Activated naive CD8-positive, alpha-beta T cell (primary cell): ENCODE data around the gene SLC34A1.

Experiments
- H3K27ac Mint-ChIP-seq: one replicate; pipeline ENCODE4 v1.8.0; 2021; ENCODE audit warnings: mixed read lengths
- H3K27me3 Mint-ChIP-seq: one replicate; pipeline ENCODE4 v1.8.0; 2021; ENCODE audit warnings: mixed read lengths
- H3K36me3 Mint-ChIP-seq: one replicate; pipeline ENCODE4 v1.8.0; 2021; ENCODE audit warnings: mixed read lengths
- H3K4me1 Mint-ChIP-seq: one replicate; pipeline ENCODE4 v1.8.0; 2021; ENCODE audit warnings: low read depth, mixed read lengths
- H3K4me3 Mint-ChIP-seq: one replicate; pipeline ENCODE4 v1.8.0; 2021; ENCODE audit warnings: mild to moderate bottlenecking, mixed read lengths
- H3K9me3 Mint-ChIP-seq: one replicate; pipeline ENCODE4 v1.8.0; 2021; ENCODE audit warnings: low read depth, mixed read lengths

SLC34A1 gene

DNA sequence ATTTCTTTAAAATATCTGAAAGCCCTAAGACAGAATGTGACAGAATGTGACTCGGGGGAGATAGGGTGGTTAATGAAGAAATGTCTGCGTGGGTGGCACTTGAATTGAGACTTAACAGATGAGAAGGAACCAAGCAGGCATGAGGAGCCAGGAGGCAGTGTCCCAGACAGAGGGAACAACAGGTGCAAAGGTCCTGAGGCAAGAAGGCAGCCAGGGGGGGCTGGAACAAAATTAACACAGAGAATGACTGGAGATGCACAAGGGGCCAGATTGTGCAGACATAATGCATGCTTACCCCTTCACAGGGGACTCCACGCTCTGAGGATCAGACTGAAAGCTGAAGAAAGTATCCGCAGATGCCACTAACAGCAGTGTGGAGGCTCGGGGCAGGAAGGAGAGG, 34.5 kb upstream of the SLC34A1 start:
- Mint-ChIP-seq H3K4me3 (peak overlapping the region; percentile 98), H3K4me1 (peaks cover 55% of the 10 kb centered on the region), H3K27me3 (no peaks in the 10 kb centered on the region), H3K27ac (peak overlapping the region; percentile 54), H3K9me3 (no peaks in the 10 kb centered on the region), H3K36me3 (no peaks in the 10 kb centered on the region)

DNA sequence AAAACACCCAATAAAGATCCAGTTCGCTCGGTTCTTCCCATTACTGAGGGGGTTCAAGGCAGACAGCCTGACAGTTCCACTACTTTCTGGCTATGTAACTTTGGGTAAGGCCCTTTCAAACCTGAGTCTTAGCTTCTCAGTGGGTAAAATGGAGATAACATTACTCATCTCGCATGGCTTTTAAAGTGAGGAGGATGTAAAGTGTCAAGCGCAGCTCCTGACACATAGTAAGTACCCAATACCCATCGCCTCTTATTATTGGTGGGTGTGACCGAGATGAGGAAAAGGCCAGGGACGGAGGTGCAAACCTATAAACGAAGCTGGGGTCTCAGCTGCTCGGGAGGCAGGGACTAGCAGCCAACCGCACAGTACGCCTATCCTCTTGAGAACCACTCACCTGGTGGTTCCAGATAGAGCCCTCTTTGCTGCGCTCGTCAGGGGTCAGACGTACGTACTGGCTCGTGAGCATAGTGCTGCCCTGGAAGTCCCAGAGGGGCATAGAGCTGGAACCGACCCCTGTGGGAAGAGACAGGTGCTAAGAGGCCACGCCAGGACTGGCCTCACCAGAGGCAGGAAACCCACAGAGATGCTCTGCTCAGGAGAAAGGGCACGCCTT, 33.4 kb upstream of the SLC34A1 start:
- H3K36me3 Mint-ChIP-seq: no peaks in the 10 kb centered on the region
- H3K9me3 Mint-ChIP-seq: no peaks in the 10 kb centered on the region
- H3K27ac Mint-ChIP-seq: peak overlapping the region; percentile 100
- H3K27me3 Mint-ChIP-seq: no peaks in the 10 kb centered on the region
- H3K4me1 Mint-ChIP-seq: peaks cover 63% of the 10 kb centered on the region
- peak overlapping the region; percentile 98 for H3K4me3 Mint-ChIP-seq

DNA sequence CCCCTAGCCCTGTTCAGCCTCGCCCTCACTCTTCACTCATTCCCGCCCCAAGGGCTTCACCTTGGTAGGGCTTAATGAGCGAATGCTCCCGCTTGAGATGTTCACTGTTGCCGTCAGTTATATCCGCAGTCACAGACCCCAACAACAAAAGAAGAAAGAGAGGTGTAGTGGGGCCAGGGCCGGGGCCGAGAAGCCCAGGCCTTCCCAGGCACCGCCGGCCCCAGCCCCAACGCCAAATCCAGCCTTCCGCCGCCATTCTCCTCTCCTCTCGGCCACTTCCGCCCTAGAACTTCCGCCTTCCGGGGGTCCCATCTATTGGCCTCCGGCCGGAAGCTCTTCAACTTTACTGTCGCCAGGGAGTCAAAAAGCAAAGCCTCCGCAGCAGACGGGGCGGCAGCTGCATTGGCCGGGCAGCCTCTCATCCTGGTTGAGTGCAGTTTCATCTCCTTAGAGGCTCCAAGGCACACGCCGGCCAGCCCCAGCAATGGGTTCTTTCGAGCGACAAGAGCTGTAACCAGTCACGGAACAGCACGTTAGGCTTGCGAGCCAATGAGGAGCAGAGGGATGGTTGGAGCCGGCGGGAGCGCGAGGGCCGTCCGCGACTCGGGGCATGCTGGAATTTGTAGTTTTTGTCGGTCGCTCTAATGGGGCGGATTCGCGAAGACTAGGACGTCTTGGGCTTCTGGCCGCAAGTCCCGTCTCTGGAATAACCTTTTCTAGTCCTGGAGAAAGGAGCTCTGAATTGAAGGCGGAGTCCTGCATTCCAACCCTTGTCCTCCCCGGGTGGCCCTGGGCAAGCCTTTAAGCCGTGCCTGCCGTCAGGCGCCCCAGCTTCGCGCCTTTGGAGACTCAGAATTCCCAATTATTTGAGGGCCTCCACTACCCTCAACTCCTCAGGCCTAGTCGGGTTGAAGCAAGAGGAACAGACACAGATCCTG, 32.6 kb upstream of the SLC34A1 start, which contains the start of gene LMAN2:
Gene LMAN2 (minus strand): TSS at position 277 of the 938 bp plus-strand sequence. CDS start 21 bp downstream, at position 256.
- H3K27ac Mint-ChIP-seq: peak within 1 kb of the TSS; percentile 100
- no peaks in the 10 kb centered on the region for H3K27me3 Mint-ChIP-seq
- no peaks in the 10 kb centered on the region for H3K36me3 Mint-ChIP-seq
- H3K4me1 Mint-ChIP-seq: peaks cover 64% of the 10 kb centered on the region
- peak within 1 kb of the TSS; percentile 98 for H3K4me3 Mint-ChIP-seq
- H3K9me3 Mint-ChIP-seq: no peaks in the 10 kb centered on the region

DNA sequence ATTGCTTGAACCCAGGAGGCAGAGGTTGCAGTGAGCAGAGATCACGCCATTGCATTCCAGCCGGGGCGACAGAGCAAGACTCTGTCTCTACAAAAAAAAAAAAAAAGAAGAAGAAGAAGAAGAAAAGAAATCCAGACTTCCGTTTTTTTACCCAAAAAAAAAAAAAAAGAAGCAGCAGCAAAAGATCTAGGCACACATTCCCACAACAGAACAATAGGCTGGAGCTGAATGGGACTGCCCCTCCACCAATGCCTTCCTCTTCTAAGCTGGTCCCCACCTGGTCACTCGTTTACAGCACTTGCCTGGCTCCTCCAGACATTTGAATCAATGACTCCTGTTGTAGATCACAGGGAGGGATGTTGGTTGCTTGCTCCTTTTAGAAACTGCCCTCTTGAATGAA, 31.1 kb upstream of the SLC34A1 start:
- Mint-ChIP-seq H3K36me3 (no peaks in the 10 kb centered on the region), H3K9me3 (no peaks in the 10 kb centered on the region), H3K4me1 (peaks cover 65% of the 10 kb centered on the region), H3K27ac (peak overlapping the region; percentile 64), H3K27me3 (no peaks in the 10 kb centered on the region), H3K4me3 (no peak overlapping the region)

DNA sequence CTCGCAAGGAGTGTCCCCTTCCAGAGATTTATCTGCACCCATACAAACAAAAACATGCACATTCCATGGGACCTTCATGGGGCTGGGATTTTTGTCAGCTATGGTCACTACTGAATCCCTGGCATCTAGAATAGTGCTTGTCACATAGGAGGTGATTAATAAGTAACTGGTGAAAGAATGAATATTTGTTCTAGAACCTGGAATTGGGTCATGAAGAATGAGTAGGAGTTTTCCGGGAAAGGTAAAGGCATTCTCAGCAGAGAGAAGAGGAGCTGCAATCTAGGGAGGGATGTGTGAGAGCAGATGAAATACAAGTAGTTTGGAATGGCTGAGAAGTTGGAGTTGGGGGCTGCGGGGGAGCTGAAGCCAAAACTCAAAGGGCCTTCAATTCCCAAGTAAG, 30.0 kb upstream of the SLC34A1 start:
- no peaks in the 10 kb centered on the region for H3K9me3 Mint-ChIP-seq
- no peak overlapping the region for H3K27ac Mint-ChIP-seq
- H3K36me3 Mint-ChIP-seq: no peaks in the 10 kb centered on the region
- no peaks in the 10 kb centered on the region for H3K27me3 Mint-ChIP-seq
- peaks cover 67% of the 10 kb centered on the region for H3K4me1 Mint-ChIP-seq
- H3K4me3 Mint-ChIP-seq: no peak overlapping the region

DNA sequence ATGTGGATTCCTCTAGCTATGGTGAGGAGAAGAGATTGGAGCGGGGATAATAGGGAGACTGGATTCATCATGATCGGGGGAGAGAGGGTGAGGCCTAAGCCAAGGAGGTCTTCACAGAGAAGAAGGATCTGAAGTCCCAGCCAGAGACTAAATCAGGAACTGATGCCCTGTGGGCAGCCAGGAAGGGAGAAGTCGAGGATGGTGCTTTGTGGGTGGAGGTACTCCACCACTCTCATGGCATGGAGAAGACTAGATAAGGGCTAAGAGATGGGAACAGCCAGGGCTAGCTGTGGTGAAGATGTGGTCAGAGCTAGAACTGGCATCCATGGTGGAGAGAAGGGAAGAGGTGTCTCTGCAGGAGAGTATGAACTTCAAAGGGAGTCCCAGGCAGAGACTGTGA, 29.5 kb upstream of the SLC34A1 start:
- Mint-ChIP-seq H3K4me1 (peaks cover 67% of the 10 kb centered on the region), H3K27me3 (no peaks in the 10 kb centered on the region), H3K27ac (peak overlapping the region; percentile 13), H3K4me3 (no peak overlapping the region), H3K36me3 (no peaks in the 10 kb centered on the region), H3K9me3 (no peaks in the 10 kb centered on the region)

DNA sequence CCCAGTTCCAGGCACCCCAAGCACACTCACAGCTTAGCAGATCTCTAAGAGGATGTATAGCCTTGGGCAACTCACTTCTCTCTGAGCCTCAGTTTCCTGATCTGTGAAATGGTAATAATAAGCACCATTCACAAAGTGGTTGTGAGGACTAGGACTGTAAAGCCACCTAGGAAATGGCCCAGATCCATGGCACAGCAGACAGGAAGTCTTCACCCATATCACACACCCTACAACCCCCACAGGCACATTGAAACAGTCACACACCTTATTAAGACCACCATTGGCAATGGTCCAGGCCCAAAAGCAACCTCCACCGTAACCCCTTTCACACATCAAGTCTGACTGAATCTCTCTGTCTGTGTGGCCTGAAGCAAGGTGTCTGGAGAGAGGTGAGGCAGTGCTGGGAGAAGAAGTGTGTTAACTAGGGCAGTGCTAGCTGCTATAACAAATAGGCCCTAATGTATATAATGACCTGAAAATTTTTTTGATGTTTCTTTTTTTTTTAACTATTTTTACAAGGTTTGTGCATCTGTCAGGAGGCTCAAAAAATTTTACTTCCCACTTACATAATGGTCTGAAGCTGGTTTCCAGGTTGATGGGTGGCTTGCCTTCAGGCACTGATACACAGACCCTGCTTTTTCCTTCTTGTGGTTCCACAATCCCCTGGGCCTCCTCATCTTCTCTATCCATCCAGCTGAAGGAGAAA, 28.9 kb upstream of the SLC34A1 start:
- Mint-ChIP-seq H3K4me3 (no peak overlapping the region), H3K27ac (peak overlapping the region; percentile 16), H3K27me3 (no peaks in the 10 kb centered on the region), H3K9me3 (no peaks in the 10 kb centered on the region), H3K4me1 (peaks cover 67% of the 10 kb centered on the region), H3K36me3 (no peaks in the 10 kb centered on the region)

DNA sequence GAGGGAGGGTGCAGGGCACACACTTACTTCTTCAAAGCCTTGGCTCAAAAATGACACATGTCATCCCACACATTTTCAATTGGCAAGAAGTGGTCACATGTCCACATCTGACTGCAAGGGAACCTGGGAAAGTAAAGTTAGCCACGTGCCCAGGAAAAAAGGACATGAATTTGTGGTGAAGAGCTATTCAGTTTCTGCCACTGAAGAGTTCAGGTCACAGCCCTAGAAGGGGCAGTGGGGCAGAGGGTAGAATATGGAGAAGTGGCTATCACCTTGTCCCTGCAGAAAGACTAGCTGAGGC, 28.4 kb upstream of the SLC34A1 start:
- Mint-ChIP-seq H3K27ac (peak overlapping the region; percentile 16), H3K27me3 (no peaks in the 10 kb centered on the region), H3K4me1 (peaks cover 65% of the 10 kb centered on the region), H3K36me3 (no peaks in the 10 kb centered on the region), H3K4me3 (no peak overlapping the region), H3K9me3 (no peaks in the 10 kb centered on the region)

DNA sequence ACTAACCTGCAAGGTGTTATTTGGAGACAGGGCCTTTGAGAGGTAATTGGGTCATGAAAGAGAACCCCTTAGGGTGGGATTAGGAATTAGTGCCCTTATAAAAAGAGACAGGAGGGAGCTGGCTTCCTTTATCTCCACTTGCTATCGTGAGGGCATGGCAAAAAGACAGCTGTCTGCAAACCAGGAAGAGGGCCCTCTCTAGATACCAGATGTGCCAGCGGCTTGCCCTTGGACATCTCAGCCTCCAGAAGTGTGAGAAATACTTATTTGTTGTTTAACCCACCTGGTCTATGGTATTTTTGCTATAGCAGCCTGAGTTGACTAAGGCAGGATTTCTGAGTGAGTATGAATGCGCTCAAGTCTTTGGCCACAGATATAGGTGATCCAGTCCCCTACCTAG, 27.5 kb upstream of the SLC34A1 start:
- Mint-ChIP-seq H3K4me1 (peaks cover 71% of the 10 kb centered on the region), H3K9me3 (no peaks in the 10 kb centered on the region), H3K36me3 (no peaks in the 10 kb centered on the region), H3K4me3 (peak overlapping the region; percentile 82), H3K27me3 (no peaks in the 10 kb centered on the region), H3K27ac (peak overlapping the region; percentile 92)

DNA sequence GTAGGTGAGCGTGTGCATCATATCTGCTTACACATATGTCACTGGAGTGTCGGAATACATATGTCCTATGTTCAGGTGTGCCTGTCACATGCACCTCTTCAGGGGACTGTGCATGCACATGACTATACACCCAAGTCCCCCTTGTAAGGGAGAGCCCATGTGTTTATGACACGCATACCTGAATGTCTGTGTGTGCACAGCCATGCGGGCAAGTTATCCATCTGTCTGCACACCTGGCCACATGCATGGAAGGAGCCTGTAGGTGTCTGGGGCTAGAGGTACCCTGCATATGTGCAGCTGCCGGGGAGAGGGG, 27.1 kb upstream of the SLC34A1 start:
- H3K4me1 Mint-ChIP-seq: peaks cover 71% of the 10 kb centered on the region
- peak overlapping the region; percentile 82 for H3K4me3 Mint-ChIP-seq
- peak overlapping the region; percentile 92 for H3K27ac Mint-ChIP-seq
- no peaks in the 10 kb centered on the region for H3K27me3 Mint-ChIP-seq
- no peaks in the 10 kb centered on the region for H3K9me3 Mint-ChIP-seq
- no peaks in the 10 kb centered on the region for H3K36me3 Mint-ChIP-seq

DNA sequence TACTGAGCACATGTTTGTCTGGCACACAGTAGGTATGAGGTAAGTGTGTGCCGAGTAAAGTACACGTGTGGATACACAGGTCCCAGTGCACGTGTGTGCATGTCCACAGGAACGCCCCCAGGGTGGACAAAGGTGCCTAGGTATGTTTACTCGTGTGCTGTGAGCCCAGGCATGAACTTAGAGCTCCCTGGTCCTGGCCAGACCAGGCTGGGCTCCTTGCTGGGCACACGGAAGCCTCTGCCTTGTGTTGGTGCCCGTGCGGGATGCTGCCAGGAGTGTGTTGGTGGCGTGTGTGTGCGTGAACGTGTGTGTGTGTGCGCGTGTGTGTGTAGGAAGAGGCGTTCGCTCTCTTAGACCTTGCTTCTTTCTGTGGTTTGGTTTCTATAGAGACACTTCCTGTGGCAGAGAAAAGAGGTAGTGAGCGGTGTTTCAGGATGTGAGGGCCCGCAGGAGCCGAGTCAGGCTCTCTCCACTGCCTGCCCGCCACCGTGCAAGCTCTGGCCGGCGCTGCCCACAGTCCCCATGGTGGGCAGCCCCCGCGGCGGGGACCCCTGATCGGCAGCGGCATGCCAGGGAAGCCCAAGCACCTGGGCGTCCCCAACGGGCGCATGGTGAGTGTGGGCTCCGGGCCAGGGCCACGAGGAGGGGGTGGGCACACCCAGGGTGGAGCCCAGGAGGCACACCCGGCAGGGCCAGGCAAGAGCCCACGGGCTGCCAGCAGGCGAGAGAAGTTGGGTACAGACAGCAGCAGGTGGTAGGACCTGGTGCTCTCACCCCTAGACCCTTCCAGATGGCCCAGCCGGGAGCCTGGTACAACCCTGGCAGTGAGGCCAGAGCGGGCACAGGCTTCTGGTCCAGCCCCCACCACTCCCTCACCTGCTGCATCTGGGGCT, 26.5 kb upstream of the SLC34A1 start, which contains the start of gene RGS14:
Gene RGS14 (plus strand): TSS at position 466 of the 893 bp plus-strand sequence. CDS start 101 bp downstream, at position 567.
- Mint-ChIP-seq H3K27me3 (no peaks in the 10 kb centered on the region), H3K27ac (peak within 1 kb of the TSS; percentile 92), H3K9me3 (no peaks in the 10 kb centered on the region), H3K4me3 (peak within 1 kb of the TSS; percentile 82), H3K4me1 (peaks cover 76% of the 10 kb centered on the region), H3K36me3 (no peaks in the 10 kb centered on the region)

DNA sequence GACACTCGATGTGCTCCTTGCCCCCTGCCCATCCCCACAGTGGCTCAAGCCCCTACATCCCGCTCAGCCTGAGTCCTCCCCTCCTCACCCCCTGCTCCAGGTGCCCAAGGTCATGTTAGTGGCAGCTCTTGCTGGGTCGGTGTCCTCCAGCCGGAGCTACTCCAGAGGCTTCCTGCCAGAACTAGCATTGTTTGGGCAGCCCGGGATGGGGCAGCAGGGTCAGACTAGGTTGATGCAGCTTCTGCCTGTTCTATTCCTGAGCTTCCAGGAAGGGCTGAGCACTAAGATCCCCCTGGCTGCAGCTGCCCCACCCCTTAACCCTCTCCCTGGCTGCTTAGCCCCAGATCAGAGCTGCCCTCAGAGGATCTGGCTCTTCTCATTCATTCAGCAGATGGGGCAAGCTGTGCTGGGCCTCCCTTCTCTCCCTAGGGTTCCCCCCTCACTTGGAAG, 25.8 kb upstream of the SLC34A1 start:
- Mint-ChIP-seq H3K27ac (peak overlapping the region; percentile 90), H3K4me3 (peak overlapping the region; percentile 82), H3K36me3 (no peaks in the 10 kb centered on the region), H3K27me3 (no peaks in the 10 kb centered on the region), H3K9me3 (no peaks in the 10 kb centered on the region), H3K4me1 (peaks cover 80% of the 10 kb centered on the region)

DNA sequence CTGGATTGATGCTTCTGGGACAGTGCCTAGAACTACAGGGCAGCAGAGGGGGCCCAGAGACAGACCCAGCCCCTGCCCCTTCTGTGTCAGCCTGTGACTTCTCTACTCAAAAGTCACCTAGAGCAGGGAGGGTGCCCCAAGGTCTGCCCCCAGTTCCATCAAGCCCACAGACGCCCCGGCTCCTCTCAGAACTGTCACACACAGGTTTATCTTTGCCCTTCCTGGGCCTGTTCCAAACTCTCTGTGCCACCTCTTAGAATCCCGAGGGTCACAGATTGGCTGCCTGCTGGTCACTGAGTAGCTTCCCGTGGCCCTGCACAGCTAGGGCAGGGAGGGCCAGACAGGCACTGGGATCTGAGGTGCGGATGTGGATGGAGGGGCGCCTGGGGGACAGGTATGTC, 24.8 kb upstream of the SLC34A1 start:
- Mint-ChIP-seq H3K36me3 (no peaks in the 10 kb centered on the region), H3K4me3 (peak overlapping the region; percentile 82), H3K9me3 (no peaks in the 10 kb centered on the region), H3K4me1 (peaks cover 88% of the 10 kb centered on the region), H3K27ac (peak overlapping the region; percentile 90), H3K27me3 (no peaks in the 10 kb centered on the region)

DNA sequence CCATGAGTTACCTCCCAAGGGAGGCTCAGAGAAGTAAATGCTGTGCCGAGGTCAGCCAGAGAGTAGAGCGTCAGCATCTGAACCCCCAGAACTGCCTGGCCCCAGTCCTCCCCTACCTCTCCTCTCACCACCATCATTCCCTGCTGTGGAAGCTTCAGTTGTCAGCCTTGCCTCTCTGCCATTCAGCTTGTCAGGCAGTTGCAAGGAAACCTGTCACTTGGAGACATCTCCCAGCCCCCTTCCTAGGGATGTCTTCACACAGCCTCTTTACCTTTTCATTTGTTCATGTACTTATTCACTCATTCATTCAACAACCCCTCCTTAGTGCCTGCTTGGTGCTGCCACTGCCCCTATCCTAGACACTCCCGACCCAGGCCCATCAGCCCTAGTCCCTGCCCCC, 24.4 kb upstream of the SLC34A1 start:
- H3K4me1 Mint-ChIP-seq: peaks cover 88% of the 10 kb centered on the region
- peak overlapping the region; percentile 90 for H3K27ac Mint-ChIP-seq
- H3K4me3 Mint-ChIP-seq: peak overlapping the region; percentile 82
- H3K36me3 Mint-ChIP-seq: no peaks in the 10 kb centered on the region
- H3K27me3 Mint-ChIP-seq: no peaks in the 10 kb centered on the region
- H3K9me3 Mint-ChIP-seq: no peaks in the 10 kb centered on the region
